Activated CD4-positive, alpha-beta T cell treated with anti-CD3 and anti-CD28 coated beads, Interleukin-2, amount 50 U/mL, for 24 hours (primary cell): Measurements from ENCODE around the gene NRG3.
"Not testable (repeated sequence)": the region's sequence is repeated elsewhere in the genome, so short reads cannot be mapped to it uniquely, and the experiment has no call there.

Experiments
- DNase-seq, 2 donors: peaks; one replicate each; pipeline ENCODE4 v3.0.0-alpha.2; 2020; ENCODE audit warnings: low read depth in 1 of 2, low spot score in 1 of 2

The NRG3 gene

DNA sequence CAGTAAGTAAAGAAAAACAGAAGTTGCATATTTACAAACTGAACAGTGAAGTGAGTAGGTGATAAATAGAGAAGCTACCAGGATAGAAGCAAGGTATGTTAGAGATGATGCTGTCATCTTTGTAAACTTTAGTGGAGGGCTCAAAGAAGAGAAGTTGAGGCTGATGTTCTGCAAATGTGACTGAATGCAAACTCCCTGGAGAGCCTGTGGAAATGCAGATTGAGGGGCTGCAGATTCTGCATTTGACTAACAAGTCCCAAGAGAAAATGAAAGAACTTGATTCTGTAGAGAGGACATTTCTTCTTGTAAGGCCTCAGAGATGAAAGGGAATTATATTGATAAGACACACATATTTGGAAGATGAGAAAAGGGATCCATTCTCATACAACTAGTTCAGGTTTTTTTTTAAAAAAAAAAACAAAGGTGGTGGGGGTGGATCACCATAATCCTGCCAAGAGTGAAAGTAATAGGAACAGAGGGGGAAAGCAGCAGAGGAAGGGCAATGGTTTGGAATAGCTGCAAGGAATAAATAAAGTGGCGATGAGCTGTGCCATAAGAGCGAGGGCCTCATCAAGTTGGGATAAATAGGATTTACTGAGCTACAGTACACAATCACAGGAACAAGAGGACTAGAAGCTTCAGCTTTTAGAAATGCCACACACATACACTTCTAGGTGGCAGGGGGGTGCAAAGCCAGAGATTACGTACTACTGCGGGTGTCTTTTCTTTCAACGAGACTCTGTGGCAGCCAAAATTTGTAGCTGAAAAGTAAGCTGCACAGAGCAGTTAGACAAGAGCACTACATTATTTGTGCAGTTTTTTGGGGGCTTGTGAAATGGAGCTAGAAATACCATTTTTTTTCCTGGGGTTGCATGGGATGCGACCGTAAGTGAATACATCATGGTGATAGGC is 778.5 kb downstream of the NRG3 start:
- DNase-seq: no peak

GRCh38 chr10:82660205-82660604 is 785.2 kb downstream of the NRG3 start:
- no peak for DNase-seq

GRCh38 chr10:82660986-82661385 is 786.0 kb downstream of the NRG3 start:
- no peak for DNase-seq

DNA sequence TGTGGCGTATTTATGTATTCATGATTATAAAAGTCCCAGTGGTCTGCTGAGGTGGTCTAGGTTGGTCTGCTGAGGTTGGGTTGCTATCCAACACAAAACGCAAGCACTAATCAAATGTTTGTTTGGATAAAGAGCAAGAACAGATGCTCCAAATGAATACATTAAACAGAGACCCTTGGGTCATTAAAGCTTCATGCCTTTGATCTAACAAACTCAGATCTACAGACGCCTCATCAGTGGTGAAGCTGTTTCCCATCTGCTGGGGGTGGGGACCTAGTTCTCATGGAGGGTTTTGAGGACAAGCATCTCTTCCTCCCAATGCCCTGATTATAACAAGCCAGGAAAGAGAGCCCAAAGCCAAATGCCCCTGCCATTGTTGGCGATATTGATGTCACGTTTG is 786.7 kb downstream of the NRG3 start:
- no peak for DNase-seq

DNA sequence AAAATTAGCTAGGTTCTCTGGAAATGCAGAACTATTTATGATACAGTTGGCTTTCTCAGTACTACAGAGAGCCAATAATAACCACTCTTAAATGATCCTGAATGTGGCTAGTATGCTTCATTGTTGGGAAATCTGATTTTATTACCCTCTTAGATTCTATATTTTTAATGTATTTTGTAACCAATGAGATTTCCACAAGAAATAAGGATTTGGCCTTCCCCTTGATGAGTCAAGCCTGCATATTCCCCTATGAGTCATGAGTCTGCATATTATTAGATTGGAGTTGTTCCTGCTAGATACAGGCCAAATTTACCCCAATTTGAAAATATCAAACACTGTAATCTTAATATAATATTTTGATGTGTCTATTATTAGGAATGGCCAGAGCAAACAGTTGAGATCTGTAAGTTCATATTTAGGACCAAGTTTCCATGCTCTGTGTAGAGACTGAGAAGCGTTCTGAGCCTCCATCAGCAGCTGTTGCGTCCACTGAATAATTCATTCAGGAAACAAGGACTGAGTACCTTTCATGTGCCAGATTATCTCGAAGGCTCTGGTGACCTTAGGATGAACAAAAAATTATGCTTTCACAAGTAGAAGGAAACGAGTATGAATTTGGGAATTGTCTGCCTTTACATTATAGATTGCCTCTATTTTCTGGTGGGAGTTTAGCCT is 793.4 kb downstream of the NRG3 start:
- no peak for DNase-seq

- DNase-seq: no peak
Observed at GRCh38 chr10:82674036-82674435, 799.0 kb downstream of the NRG3 start.

- not testable (repeated sequence) for DNase-seq
Observed at GRCh38 chr10:82677932-82678331, 802.9 kb downstream of the NRG3 start.

GRCh38 chr10:82678451-82678850 is 803.5 kb downstream of the NRG3 start:
- not testable (repeated sequence) for DNase-seq

GRCh38 chr10:82680608-82681007 is 805.6 kb downstream of the NRG3 start:
- DNase-seq: no peak

DNA sequence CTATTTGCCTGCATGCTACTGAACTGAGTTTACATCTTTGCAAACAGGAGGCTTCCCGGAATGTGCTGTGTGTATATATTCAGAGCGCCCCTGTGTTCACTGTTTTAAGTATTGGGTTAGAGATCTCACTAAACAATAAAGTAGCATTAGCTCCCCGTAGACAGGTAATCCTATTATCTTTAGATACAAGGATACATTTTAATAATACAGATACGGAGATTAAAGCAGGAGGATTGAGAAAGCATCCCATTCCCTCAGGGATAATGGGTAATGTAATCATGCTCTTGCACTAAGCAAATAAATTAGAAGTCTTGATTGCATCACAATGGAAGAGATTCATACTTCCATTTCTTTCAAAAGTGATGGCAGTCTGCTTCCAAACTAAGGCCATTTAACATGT is 809.0 kb downstream of the NRG3 start:
- no peak for DNase-seq

DNA sequence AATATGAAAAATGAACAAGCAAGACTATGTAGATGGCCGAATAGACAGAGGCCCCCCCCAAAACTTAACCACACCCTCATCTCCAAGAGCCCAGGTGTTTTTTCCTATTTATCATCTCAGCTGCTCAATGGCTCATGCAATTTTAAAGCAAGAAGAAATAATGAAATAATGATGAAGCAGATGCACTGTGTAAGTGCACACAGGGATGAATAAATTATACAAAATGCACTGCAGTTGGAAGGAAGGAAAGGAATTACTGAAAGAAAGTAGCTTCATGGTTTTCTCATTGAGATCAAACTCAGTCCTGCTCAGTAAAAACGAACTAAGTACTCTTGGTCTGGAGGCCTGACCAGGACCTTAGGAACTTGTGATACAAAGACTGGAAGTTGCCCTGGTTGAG is 810.1 kb downstream of the NRG3 start:
- no peak for DNase-seq

DNA sequence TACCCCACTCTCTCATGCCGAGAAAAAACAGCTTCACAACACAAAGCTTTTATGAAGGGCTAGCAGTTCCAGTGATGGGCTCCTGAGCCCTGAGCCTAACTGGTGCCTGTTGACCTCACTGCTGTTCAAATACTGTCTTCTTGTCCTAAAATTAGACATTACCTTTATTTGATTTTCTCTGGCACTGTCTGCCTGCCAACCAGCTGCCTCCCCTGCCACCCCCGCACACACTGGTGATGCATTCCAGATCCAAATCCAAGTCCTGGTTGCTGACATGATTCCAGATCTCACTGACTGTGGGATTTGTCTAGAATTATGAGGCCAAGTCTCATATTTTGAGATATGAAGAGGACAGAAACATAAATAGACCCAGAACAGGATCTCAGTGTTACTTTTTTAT is 816.2 kb downstream of the NRG3 start:
- DNase-seq: no peak

GRCh38 chr10:82692458-82692857 is 817.5 kb downstream of the NRG3 start:
- no peak for DNase-seq

DNA sequence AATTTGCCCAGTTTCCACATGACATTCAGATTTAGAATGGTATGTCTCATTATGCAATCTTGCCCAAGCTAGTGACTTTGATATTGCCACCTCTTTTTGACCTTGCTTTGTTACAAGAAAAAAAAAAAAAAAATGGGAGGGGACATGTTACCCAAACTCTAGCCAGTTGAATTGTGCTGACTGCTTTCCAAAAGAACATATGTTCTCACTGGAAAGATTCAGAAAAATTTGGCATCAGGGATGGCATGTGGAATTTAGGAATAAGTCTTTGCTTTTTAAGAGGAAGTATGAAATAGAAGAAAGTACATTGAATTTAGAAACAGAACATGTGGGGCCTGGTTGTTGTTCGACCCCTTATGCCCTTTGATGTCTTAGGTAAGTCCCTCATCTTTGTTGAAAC is 846.8 kb downstream of the NRG3 start:
- no peak for DNase-seq

DNA sequence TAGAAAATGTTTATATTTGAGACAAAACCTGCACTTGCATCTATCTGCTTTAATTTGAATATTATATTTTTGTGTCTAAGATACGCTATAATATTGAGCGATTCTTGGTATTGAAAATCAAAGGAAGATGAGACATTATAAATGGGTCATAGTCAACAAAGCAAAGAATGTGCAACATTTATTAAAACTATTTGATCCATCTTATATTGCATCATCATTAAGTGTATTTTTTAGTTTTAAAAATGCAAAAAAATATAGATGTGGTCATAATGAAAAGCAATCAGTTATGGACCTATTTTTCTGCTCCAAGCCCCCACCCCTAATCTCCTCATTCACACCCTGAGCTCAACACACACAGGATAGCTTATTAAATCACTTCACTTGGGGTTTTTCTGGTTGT is 847.3 kb downstream of the NRG3 start:
- no peak for DNase-seq

DNA sequence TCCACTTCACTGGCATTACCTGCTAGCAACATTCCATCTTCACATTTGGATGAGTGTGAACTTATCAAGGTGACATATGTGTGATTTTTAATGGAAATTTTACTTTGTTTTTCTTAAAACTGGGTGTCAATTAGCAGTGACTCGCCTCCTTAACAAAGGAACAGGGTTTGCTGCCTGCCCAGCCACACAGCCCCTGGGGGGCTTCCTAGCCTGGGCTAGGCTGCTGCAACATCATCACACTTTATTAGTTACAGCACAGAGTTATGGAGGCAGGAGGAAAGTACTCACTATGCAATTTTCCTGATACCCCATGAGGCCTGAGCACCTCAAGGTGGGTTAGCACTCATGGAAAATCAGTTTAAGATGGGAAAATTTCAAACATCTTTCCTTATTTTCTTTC is 861.3 kb downstream of the NRG3 start:
- no peak for DNase-seq

DNA sequence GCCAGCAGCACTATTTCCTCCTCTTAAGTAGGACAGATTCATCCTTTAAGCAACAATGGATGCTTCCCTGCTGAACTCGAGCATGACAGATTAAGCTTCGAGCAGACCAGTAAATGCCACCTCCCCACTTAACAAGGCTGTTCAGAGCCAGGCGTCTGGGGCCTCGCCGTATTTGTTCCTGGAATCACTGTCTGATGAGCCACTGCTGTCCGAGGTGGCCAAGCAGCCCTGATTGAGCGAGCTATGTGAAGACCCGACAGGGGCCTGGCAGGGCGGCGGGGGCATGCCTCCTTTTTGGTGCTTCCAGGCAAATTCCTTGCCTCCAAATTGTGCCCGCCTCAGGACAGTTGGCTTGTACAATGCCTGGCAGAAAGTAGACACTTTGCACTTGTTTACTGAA is 862.6 kb downstream of the NRG3 start:
- DNase-seq: no peak

GRCh38 chr10:82738592-82738991 is 863.6 kb downstream of the NRG3 start:
- DNase-seq: no peak

GRCh38 chr10:82742478-82742877 is 867.5 kb downstream of the NRG3 start:
- no peak for DNase-seq

- no peak for DNase-seq
Observed at GRCh38 chr10:82742898-82743297, 867.9 kb downstream of the NRG3 start.

DNA sequence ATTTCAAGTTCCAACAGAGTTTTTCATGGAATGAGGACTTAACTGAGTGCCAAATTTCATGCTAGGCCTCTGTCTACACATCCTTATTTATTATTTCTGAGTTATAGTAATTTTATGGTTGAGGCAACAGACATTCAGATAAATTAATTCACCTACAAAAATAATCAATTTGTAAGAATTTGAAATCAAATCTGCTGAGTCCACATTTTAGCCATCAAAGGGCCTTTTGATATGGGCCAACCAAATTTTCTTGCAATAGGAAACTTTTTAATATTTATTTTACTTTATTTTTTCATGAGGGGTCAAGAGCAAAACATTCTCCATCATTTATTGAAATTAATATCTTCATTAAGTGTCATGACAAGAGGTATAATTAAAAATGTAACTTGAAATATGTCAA is 875.5 kb downstream of the NRG3 start:
- DNase-seq: no peak

DNA sequence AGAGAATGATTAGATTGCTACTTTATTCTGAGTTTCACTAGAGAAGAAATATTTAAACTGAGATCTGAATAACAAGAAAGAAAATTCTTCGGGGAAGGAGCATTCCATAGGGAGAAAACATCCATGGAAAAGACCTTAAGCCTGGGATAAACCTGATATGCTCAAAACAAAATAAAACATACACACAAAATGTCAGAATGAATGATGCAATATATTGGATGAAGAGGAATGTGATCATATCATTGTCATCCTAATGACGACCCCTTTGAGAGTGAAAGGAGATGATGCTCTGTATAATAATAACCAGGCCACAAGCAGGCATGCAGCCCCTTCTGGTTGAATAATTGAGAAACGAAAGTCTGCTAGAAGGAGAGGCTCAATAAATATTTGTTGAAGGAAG is 882.4 kb downstream of the NRG3 start:
- DNase-seq: no peak

DNA sequence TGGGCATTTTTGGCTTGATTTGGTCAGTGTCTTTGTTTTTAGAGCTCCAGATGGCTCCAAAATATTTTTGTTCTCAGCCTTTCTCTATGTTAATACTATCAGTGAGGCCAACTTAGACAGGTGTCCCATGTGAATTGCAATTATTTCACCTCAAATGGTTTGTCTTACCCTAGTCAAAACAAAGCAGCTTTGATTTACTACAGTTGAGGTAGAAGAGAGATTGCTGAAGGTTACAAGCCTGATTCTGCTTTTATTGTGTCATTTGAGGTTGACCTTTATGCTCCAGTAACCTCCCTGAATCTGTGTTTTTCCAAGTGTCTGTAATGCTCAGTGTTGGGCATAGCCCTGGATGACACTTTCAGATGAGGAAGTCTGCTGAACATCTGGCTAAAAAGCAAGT is 882.9 kb downstream of the NRG3 start:
- DNase-seq: no peak
